CMK (cell line): ENCODE results near the gene LCE1B.

Source experiments
- DNase-seq: peaks from one replicate; pipeline ENCODE4 v3.0.0-alpha.2; 2010; ENCODE audit warnings: low read depth

LCE1B gene

DNA sequence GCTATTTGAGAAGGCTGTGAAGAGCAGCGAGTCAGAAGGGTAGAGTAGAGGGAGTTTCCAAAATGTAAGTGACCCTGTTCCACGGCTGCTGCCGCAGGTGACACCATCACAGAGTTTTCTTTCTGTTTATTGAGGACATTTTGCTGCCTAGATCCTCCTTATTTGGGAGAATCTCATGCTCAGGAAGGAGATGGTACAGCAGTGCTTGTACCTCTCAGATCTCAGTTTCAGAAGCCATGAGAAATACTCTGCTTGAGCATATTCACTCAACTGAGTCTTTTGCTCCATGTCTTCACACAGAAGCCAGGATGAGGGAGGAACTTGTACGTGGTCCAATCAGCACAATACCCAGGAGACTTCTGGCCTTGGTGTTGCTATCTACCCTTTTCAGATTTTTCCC, 49.6 kb downstream of the LCE1B start:
- no peak for DNase-seq
